Left renal pelvis (tissue), 4 donors: Measurements from ENCODE around the gene TP53RK. TPM values are rescaled to one million over a fixed set of nuclear protein-coding genes. Genes with fewer than 3 reads are reported as not detected.

Experiments
- DNase-seq, 4 donors: peaks; one replicate each; pipeline ENCODE4 v3.0.0-alpha.2; 2013; ENCODE audit warnings: low read depth in 4 of 4, low spot score in 3 of 4
- polyA plus RNA-seq, 4 donors: library from polyadenylated mRNA; unstranded; fragments of 120-200 nt; gene quantifications; one replicate each; pipeline ENCODE4 v1.2.1, GENCODE V29; 2013; ENCODE audit not compliant: insufficient read length in 4 of 4

The TP53RK gene
- polyA plus RNA-seq, 4 donors: 14.6 to 19.0 (median 15.5) TPM

DNA sequence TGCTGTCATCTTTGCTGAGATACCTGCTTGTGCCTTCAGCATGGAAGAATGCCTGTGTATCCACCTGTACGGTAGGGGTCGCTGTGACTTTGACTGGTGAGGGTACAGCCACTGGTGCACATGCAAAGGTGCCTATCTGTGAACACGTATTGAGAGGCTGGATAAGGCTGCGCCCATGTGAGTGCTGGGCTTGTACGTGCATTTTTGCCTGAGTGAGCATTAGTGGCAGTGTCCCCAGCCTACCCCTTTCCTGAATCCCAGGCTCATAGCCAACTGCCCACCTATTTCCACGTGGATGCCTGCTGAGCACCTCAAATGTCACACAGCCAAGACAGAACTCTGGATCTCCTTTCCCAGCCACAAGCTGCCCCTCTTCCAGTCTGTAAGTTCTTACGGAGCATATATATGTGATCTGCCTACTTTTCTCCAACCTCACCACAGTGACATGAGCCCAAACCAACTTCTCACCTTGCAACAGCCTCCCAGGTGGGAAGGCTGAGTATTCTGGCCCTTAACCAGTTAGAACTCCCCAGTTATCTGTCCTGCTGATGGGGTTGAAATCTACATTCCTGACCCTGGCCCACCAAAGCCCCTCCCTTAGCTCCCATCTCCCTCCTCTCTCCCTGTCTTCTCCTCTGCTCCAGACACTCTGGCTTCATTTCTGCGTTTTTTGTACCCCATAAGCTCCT lies 19.1 kb upstream of the TP53RK start:
- no peak for DNase-seq

DNA sequence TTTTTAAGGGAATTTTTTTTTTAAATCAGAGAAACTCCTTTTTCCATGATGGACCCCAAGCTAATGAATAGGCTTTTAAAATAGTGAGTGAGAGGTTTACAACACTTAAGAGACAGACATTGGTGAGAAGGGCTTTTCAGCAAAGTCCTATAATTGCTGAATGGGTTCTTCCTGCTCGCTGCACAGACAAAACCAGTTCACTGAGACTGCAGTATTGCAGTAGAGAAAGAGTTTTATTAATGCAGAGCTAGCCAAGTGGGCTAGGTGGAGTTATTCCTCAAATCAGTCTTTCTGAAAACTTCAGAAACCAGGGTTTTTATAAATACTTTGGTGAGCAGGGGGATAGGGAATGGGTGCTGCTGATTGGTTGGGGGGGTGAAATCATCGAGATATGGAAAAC lies 17.0 kb upstream of the TP53RK start:
- no peak for DNase-seq

DNA sequence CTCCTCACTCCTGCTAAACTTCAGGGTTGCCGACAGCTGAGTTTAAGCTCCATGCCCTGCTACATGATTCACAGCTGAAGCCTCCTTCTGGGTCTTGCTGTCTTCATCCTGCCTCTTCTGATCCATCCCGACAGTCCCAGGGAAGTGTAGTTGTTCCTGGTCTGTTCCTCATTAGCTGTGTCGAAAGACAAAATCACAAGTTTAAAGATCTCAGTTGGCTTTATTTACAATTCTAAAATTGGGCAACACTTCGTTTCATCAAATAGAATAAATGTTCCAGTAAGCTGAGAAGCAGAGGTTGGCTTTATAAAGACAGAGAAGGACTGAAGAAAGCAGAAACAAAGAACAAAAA lies 16.1 kb upstream of the TP53RK start:
- no peak for DNase-seq

DNA sequence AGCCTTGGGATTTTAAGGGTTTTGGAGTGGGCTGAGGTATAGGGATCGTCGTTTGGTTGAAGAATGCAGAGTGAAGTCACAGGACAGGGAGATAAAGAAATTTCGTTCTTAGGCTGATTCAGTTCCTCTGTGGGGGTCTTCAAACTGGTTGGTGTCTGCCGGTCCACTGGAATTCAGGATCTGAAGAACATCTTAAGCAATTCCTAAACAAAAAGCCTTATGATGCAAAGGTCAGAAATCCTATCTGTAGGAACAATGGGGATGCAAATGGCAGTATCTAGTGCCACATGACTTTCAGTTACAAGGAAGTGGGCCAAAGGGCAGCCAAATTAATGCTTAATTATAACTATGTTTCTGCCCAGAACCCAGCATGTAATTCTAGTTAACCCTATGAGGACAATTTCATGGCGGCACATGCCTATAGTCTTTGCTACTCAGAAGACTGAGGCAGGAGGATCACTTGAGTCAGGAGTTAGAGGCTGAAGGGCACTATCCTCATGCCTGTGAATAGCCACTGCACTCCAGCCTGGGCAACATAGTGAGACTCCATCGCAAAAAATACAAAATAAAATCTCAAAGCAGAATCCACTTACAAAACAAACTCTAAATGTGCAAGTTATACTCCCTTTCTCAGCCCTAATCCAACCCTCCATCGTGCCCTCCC lies 15.6 kb upstream of the TP53RK start:
- no peak for DNase-seq

DNA sequence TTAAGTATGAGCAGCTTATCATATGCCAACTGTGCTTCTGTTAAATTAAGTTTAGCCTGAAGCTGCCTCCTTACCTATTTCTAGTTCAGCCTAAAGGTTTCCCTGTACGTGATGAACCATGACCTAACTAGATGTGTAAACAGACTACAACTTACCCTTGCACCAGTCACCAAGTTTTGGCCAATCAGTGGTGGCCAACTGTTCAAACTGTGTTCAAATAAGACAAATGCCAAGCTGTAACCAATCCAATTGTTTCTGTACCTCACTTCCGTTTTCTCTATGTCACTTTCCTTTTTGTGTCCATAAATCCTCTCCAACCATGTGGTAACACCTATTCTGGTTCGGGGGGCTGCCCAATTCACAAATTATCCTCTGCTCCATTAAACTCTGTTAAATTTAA lies 14.2 kb upstream of the TP53RK start:
- no peak for DNase-seq

DNA sequence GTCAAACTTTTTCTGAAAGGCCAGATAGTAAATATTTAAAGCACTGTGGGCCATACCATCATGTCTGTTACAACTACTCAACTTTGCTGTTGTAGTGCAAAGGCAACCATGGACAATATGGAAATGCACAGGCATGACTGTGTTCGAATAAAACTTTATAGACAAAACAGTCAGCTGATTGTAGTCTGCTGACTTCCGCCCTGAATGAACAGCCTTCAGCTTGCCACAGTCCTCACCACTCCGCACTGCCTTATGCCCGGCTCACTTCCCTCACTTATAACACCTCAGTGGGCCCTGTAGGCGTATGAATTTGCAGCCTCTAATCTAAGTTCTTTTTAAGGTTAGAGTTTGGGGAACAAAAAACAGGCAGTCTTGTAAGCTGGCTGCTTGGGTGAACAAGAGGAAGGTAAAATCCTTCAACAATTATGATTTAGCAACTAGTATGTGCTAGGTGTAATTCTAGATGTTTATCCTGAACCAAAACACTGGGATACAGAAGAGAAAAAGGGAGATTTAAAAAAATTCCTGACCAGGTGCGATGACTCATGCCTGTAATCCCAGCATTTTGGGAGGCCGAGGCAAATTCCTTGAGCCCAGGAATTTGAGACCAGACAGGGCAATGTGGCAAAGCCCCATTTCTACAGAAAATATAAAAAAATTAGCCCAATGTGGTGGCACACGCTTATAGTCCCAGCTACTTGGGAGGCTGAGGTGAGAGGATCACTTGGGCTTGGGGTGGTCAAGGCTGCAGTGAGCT lies 13.4 kb upstream of the TP53RK start:
- no peak for DNase-seq

DNA sequence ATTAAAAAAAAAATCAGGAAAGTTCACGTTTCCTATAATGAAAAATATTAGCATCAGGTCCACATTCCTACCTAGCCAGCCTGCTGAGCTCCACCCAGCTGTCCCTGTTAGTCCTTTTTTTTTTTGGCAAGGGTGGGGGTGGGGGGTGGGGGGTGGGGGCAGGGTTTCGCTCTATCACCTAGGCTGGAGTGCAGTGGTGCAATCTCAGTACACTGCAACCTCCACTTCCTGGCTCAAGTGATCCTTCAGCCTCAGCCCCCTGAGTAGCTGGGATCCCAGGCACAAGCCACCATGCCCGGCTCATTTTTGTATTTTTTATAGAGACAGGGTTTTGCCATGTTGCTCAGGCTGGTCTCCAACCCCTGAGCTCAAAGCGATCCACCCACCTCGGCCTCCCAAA lies 12.7 kb upstream of the TP53RK start:
- DNase-seq: no peak

DNA sequence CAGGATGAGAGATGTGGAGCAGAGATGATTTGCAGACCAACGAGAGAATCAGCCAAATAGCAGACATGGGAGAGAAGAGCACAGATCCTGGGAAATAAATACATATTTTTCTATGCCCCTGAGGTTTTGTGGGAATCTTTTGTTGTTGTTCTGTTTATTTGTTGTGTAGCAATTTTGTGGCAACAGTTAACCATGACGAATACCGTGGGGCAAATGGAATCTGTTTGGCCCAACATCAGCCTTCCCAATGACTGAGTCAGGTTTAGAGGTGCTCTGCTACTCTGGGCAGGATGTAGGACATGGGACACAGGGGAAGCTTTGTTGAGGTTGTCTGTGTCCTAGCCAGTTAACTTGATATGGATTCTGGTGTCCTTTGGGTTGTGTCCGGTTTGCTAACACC lies 12.3 kb upstream of the TP53RK start:
- no peak for DNase-seq

DNA sequence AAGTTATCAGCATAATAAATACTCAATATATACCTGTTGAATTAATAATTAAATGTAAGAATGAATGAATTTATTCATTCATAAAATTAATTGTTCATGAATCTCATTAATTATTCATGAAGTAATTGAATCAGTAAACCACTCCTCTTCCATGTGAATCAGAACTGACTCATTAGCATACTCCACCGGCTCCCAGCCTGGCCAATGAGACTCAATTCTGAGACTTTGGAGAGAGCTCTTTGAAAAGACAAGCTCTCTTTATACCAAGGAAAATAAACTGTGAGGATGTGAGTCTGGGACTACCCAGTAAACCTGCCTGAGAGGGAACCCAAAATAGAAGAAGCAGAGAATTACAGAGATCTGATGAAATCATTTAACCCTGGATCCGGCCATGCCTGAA lies 11.8 kb upstream of the TP53RK start:
- no peak for DNase-seq

DNA sequence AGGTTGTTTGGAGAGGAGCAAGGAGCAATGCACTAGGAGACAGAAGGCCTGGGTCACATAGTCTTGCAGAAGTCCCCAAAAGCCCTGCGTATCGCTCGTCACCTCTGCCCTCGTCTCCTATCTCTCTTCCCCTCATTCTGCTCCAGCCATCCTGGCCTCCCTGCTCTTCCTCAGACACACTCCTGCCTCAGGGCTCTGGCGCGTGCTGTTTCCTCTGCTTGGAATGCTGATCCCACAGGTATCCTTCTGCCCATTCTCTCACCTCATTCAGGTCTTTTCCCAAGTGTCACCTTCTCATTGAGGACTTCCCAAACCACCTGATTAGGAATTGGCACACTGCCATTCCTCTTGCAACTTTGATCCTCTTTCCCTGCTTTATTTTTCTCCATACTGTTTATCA lies 11.2 kb upstream of the TP53RK start:
- no peak for DNase-seq

DNA sequence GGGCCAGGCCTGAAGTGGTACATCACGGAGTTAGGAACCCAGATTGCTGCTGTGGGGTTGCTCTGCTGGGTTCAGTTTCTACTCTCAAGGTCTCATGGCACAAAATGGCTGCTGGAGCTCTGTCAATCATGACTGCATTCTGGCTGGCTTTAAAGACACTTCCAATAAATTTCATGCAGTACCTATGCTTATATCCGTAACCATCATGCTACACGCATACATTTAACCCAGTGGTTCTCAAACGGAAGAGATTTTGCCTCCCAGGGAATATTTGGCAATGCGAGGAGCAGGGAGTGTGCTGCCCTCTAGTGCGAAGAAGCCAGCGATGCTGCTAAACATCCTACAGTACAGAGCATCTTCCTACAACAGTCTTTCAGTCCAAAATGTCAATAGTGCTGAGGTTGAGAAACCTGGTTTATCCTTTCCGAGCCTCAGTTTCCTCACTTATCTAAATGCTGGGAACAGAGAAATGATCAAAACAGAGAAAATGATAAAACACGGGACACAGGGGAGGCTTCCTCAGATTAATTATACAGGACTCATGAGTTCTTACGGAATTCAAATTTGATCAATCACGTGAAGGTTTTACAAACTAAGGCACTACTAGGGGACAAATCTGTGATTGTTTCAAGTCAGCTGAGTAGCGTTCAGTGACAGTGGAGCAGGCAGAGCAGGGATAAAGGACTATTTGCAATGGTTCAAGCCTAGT lies 10.6 kb upstream of the TP53RK start:
- no peak for DNase-seq

DNA sequence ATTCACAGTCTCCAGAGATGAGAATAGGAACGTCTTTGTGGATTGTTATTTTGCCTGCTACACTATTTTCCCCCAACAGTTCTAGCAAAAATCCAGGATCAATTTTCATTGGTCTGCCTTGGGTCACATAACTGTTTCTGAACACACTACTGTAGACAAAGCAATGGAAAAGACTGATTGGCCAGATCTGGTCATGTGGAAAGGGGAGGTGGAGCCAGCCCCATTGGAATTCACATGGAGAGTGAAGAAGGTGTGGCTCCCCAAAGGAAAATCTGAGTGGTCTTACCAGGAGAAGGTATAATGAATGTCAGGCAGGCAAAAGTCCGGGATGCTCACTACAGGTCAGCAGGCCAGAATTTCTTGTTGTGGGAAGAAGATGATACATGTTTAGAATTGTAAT lies 9.5 kb upstream of the TP53RK start:
- no peak for DNase-seq

DNA sequence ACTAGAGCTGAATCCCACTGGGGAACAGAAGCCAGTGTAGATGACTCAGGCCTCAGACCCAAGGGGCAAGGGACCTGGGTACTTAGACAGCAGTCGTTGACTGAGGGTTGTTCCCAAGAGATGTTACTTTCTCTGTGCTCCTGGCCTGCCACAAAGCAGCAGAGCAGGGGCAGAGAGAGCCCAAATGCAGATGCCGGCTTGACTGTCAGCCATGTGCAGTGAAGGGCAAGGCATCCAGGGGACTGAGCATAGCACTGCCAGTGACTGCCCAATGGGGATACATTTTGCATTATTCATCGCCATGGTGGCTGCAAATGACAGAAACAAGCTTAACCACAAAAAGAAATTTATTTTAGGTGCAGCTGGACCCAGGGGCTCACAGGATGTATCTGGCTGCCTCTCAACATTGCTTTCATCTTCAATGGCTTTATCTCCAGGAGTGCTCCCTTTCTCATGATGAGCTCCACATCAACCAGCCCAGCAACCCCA lies 7.6 kb upstream of the TP53RK start:
- no peak for DNase-seq

DNA sequence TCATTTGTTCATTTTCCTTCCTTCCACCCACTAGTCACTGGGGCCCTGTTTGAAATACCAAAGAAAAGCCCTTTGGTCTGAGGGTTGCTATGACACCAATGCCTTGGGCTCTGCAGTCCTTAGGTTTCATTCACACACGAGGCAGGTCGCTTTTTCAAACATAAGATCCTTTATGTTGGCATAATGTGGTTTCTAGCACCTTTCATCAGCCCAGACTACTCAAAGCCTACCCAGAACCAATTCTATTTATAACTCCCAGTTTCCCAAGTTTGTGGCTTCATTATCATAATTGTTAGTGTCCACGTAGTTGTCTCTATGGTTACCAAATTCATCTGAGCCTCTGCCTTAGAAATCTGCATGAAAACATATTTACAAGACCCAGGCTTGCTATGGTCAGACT lies 6.6 kb upstream of the TP53RK start:
- DNase-seq: no peak

DNA sequence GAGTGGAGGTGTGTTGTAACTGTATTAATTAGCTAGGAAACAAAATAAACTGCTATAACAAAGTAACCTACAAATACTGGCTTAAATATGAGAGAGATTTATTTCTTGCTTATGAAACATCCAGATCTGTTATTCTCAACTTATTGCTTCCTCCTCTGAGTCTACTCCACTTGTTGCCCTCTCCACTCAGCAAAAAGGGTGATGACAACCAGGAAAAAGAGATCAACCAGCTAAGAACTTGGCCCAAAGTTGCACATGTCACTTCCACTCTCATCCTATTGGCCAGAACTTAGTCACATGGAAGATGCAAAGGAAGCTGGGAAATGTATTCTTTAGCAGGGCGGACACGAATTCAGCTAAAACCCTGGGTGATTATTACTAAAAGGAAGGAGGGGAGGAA lies 5.2 kb upstream of the TP53RK start:
- no peak for DNase-seq

DNA sequence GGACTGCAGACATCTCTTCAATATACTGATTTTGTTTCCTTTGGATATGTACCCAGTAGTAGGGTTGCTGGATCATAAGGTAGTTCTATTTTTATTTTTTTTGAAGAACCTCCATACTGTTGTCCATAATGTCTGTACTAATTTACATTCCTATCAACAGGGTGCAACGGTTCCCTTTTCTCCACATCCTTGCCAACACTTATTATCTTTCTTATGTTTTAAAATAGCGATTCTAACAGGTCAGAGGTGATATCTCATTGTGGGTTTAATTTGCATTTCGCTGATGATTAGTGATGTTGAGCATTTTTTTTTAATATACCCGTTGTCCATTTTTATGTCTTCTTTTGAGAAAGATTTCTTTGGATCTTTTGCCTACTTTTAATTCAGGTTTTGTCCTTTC lies 2.0 kb upstream of the TP53RK start:
- no peak for DNase-seq

DNA sequence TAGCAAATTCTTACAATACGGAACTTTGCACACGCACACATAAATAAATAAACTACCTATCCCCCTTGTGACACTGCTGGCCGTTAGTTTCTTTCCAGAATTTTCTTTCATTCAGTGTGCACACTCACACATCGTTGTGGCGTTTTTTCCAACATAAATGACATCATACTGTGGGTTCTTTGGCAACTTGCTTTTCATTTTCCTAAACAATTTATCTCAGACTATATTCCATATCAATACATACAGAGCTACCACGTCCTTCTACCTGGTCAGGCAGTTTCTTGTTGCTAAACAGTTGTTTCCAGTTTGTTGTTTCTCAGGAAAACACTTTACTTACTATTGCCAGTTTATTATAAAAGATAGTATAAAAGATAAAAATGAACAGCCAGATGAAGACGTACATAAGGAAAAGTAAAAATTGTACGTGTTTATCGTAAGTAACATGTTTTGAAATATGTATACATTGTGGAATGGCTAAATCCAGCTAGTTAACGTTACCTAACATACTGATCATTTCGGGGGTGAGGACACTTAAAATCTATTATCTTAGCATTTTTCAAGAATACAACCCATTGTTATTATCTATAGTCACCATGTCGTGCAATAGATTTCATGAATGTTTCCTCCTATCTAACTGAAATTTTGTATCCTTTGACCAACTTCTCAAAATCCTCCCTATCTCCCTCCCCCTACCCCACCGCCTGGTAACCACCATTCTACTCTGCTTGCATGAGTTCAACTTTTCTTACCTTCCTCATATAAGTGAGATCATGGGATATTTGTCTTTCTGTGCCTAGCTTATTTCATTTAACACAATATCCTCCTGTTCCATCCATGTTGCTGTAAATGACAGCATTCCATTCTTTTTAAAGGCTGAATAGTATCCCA lies 1.2 kb upstream of the TP53RK start:
- no peak for DNase-seq

DNA sequence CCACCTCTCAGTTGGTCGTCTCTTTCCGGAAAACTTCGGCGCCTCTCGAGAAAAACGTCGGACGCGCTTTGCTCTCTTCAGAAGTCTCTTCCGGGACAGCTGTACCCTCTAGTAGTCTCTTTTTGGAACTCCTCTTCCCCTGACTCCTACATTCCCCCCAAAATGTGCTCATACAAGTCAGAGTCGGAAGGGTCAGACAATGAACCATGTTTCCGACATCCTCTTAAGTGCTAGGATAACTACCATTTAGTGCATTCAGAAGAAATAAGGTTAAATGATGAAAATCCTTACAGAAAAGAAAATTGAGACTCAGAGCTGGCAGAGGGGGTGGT lies 476 bp upstream of the TP53RK start:
- no peak for DNase-seq

DNA sequence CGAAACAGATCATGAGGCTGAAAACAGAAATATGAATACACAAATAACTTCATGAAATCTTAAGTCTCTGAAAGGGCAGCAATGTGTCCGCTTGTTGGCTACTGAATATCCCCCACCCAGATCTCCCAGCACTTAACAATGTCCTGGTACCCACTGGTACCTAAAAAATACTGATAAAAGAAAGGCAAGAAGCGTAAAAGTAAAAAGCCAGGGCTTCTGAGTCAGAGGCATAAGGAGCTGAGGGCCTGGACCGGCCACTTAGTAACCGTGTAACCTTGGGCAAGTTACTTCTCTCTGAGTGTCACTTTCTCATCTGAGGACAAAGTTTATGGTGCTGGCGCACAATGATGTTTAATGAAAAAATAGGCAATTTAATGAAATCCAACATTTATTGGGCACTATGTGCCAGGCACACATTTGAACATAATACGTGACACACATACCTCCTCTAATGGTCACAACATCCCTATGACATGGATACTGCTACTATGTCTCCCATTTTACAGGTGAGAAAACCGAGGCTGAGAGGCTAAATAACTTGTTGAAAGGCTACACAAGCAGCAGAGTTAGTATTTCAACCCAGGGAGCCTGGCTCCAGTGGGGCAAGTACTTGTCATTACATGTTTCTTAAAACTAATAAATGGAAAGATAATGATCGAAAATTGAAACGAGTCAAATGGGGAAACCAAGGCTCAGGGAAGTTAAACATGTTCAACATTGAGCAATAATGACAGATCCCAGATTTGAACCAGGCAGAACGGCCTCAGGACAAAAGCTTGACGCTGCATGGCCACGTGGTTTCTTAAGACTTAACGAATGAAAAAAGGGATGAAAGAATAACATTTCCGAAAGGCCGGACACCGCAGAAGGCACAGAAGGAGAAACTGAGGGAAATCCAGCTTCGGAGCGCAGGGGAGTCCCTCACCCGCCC lies 828 bp downstream of the TP53RK start:
- DNase-seq: no peak
